HCT116 (cell line): ENCODE data around the gene SAMD4A. TPM values are rescaled to one million over a fixed set of nuclear protein-coding genes. Genes with fewer than 3 reads are reported as not detected.

ENCODE experiments used
- ATAC-seq: fragments of 200-7000 bp; cut with Tn5 transposase; 2 replicates; pipeline ENCODE4 v1.9.1; 2020; ENCODE audit warnings: mild to moderate bottlenecking, moderate library complexity
- BruUV-seq: library from RNA; stranded (reverse); fragments of 400-500 nt; replicated peaks from 2 replicates; lab custom pipeline; 2021; lab: Mats Ljungman, UMichigan
- CTCF ChIA-PET: fragments of 300-600 bp; sonication (Branson Sonifier 250); formaldehyde crosslinking; loops from one replicate; lab custom pipeline; 2021; ENCODE audit warnings: antibody characterized with exemption; lab: Charles Lee
- POLR2A ChIA-PET: fragments of 300-600, 350-600 bp; sonication (Branson Sonifier 250); formaldehyde crosslinking; loops from one replicate; lab custom pipeline; 2021; ENCODE audit warnings: antibody characterized with exemption; lab: Charles Lee
- RAD21 ChIA-PET, 2 experiments: fragments of 300-600 bp; sonication (Branson Sonifier 250); formaldehyde crosslinking; loops; one replicate each; lab custom pipeline; 2023; ENCODE audit warnings: low total read pairs in 2 of 2; ENCODE audit not compliant: uncharacterized antibody in 2 of 2, unreplicated experiment in 2 of 2, low non-redundant PET in 1 of 2; lab: Charles Lee
- DNase-seq: peaks from one replicate; pipeline ENCODE4 v3.0.0-alpha.2; 2010; ENCODE audit warnings: low read depth, low spot score
- H2AFZ ChIP-seq: fragments of 200-600 bp; shearing (Covaris generic), sonication (generic); 2 replicates; pipeline ENCODE4 v1.6.1; 2017; ENCODE audit warnings: low read depth, mixed run types, mixed read lengths, antibody characterized with exemption, low read length; ENCODE audit not compliant: poor library complexity, severe bottlenecking
- H3K27ac ChIP-seq: 2 replicates; pipeline ENCODE4 v1.5.1; 2012; ENCODE audit warnings: low read depth, low read length
- H3K27me3 ChIP-seq: fragments of 200-600 bp; sonication (generic); 2 replicates; pipeline ENCODE4 v1.6.1; 2016; ENCODE audit warnings: mixed run types, low read length, mixed read lengths; ENCODE audit not compliant: insufficient read depth
- H3K36me3 ChIP-seq, 2 experiments: fragments of 200-500 bp in 1 of 2; fragments of 200-600 bp in 1 of 2; sonication (Bioruptor generic) in 1 of 2; sonication (generic) in 1 of 2; 2 replicates each; pipeline versions ENCODE4 v1.5.1 to v1.6.1; 2014 to 2016; ENCODE audit warnings: low read length in 2 of 2, inconsistent platforms in 1 of 2, mixed read lengths in 1 of 2, mixed run types in 1 of 2; ENCODE audit not compliant: insufficient read depth in 2 of 2, control insufficient read depth in 1 of 2
- H3K4me1 ChIP-seq, 2 experiments: fragments of 200-600 bp in 1 of 2; sonication (generic) in 1 of 2; 2 replicates each; pipeline versions ENCODE4 v1.5.1 to v1.6.1; 2012 to 2017; ENCODE audit warnings: low read length in 2 of 2, inconsistent platforms in 1 of 2, mild to moderate bottlenecking in 1 of 2, mixed read lengths in 1 of 2, mixed run types in 1 of 2, moderate library complexity in 1 of 2; ENCODE audit not compliant: insufficient read depth in 2 of 2, control insufficient read depth in 1 of 2
- H3K4me2 ChIP-seq: fragments of 200-600 bp; sonication (generic); 2 replicates; pipeline ENCODE4 v1.6.1; 2017; ENCODE audit warnings: mixed run types, low read length, mixed read lengths
- H3K4me3 ChIP-seq, 2 experiments: fragments of 200-600 bp in 1 of 2; sonication (generic) in 1 of 2; replicated peaks in 1 of 2; 2 replicates each; pipeline ENCODE4 v1.5.1; 2011 to 2016; ENCODE audit warnings: low read length in 2 of 2, control low read depth in 1 of 2, low read depth in 1 of 2, mild to moderate bottlenecking in 1 of 2, mixed read lengths in 1 of 2, mixed run types in 1 of 2
- H3K79me2 ChIP-seq: fragments of 200-600 bp; sonication (generic); 2 replicates; pipeline ENCODE4 v1.6.1; 2017; ENCODE audit warnings: mild to moderate bottlenecking, mixed run types, low read length, moderate library complexity, mixed read lengths; ENCODE audit not compliant: insufficient read depth
- H3K9ac ChIP-seq: fragments of 200-600 bp; sonication (generic); 2 replicates; pipeline ENCODE4 v1.6.1; 2016; ENCODE audit warnings: low read length, mixed read lengths
- H3K9me2 ChIP-seq: fragments of 200-600 bp; sonication (generic), shearing (Covaris generic); 2 replicates; pipeline ENCODE4 v1.6.1; 2017; ENCODE audit warnings: mixed run types, mild to moderate bottlenecking, moderate library complexity; ENCODE audit not compliant: insufficient read depth
- H3K9me3 ChIP-seq, 2 experiments: fragments of 200-500 bp in 1 of 2; fragments of 200-600 bp in 1 of 2; sonication (Bioruptor generic) in 1 of 2; sonication (generic) in 1 of 2; 2 replicates each; pipeline ENCODE4 v1.6.1; 2014 to 2017; ENCODE audit warnings: low read length in 2 of 2, mixed read lengths in 2 of 2, inconsistent platforms in 1 of 2, low read depth in 1 of 2, mild to moderate bottlenecking in 1 of 2, mixed run types in 1 of 2, moderate library complexity in 1 of 2; ENCODE audit not compliant: control insufficient read depth in 1 of 2, insufficient read depth in 1 of 2
- H4K20me1 ChIP-seq: fragments of 200-600 bp; sonication (generic), shearing (Covaris generic); 2 replicates; pipeline ENCODE4 v1.6.1; 2017; ENCODE audit warnings: mixed run types, mild to moderate bottlenecking, moderate library complexity; ENCODE audit not compliant: insufficient read depth
- ATF3 ChIP-seq: IDR thresholded peaks from 2 replicates; pipeline ENCODE4 v1.6.1; 2012
- ELF1 ChIP-seq: IDR thresholded peaks from 2 replicates; pipeline ENCODE4 v1.6.1; 2012; ENCODE audit warnings: low read depth, borderline replicate concordance
- EZH2 ChIP-seq: fragments of 200-600 bp; sonication (generic); IDR thresholded peaks from 2 replicates; pipeline ENCODE4 v1.6.1; 2017; ENCODE audit warnings: antibody characterized with exemption, mixed run types
- EZH2phosphoT487 ChIP-seq: fragments of 200-600 bp; IDR thresholded peaks from 2 replicates; pipeline ENCODE4 v1.6.1; 2018; ENCODE audit warnings: antibody characterized with exemption, borderline replicate concordance
- JUND ChIP-seq: IDR thresholded peaks from 2 replicates; pipeline ENCODE4 v1.6.1; 2012
- POLR2A ChIP-seq: IDR thresholded peaks from 2 replicates; pipeline ENCODE4 v1.7.0; 2011; ENCODE audit warnings: borderline replicate concordance; ENCODE audit not compliant: insufficient read depth, insufficient read length; ENCODE audit errors: extremely low read depth
- POLR2AphosphoS5 ChIP-seq: IDR thresholded peaks from 2 replicates; pipeline ENCODE4 v1.6.1; 2011; ENCODE audit warnings: mild to moderate bottlenecking, low read depth, low read length, moderate library complexity
- RAD21 ChIP-seq: IDR thresholded peaks from 2 replicates; pipeline ENCODE4 v1.6.1; 2012; ENCODE audit warnings: low read depth, mild to moderate bottlenecking
- TCF7L2 ChIP-seq: IDR thresholded peaks from 2 replicates; pipeline ENCODE4 v1.7.0; 2011; ENCODE audit warnings: borderline replicate concordance, inconsistent platforms; ENCODE audit not compliant: insufficient read depth, insufficient read length; ENCODE audit errors: extremely low read depth
- YY1 ChIP-seq: IDR thresholded peaks from 2 replicates; pipeline ENCODE4 v1.6.1; 2011; ENCODE audit warnings: low read length, low read depth, moderate library complexity, mild to moderate bottlenecking; ENCODE audit not compliant: insufficient replicate concordance; ENCODE audit errors: extremely low read depth
- intact Hi-C: fragments of 100-400 bp; cut with micrococcal nuclease; formaldehyde crosslinking; loops from 2 replicates; pipeline ENCODE4 v1.10.0; 2022
- total RNA-seq: library from RNA; stranded (reverse); gene quantifications from one replicate; pipeline ENCODE4 v1.2.1, GENCODE V29; 2021; ENCODE audit not compliant: unreplicated experiment
- TF ChIP-seq, protein P1 (sequence below), 3 experiments: fragments of 200-600 bp in 1 of 3; sonication (generic) in 1 of 3; IDR thresholded peaks in 2 of 3; conservative IDR thresholded peaks in 1 of 3; 2 replicates each; pipeline ENCODE4 v1.5.1; 2012 to 2017; ENCODE audit warnings: low read depth in 2 of 3, low read length in 2 of 3, antibody characterized with exemption in 1 of 3, borderline replicate concordance in 1 of 3, control low read depth in 1 of 3, mild to moderate bottlenecking in 1 of 3, mixed read lengths in 1 of 3, mixed run types in 1 of 3, moderate library complexity in 1 of 3; ENCODE audit not compliant: insufficient read depth in 1 of 3

SAMD4A gene
- total RNA-seq, 1 experiment from 2014 or later, result 9.0 TPM

DNA sequence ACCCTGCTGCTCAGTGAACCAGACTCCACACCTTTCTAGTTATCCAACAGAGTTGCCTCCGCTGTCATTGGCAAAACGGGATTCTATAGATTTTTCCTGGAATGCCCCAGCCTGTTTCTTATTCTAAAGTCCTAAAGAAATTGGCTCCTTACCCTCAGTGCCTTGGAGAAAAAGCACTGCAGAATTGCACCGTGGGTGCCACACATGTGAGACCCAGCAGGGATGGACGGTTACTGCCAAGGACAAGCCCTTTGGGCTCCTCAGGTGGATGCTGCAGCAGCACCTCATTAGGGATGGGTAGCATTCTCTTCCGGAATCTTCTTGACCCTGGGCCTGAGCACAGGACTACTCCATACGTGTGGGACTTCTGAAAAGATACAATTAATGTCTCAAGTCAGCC, 214.2 kb downstream of the SAMD4A start:
- TF ChIP-seq ELF1, result no peak
- TF ChIP-seq JUND, result no peak
- TF ChIP-seq, protein P1, sequence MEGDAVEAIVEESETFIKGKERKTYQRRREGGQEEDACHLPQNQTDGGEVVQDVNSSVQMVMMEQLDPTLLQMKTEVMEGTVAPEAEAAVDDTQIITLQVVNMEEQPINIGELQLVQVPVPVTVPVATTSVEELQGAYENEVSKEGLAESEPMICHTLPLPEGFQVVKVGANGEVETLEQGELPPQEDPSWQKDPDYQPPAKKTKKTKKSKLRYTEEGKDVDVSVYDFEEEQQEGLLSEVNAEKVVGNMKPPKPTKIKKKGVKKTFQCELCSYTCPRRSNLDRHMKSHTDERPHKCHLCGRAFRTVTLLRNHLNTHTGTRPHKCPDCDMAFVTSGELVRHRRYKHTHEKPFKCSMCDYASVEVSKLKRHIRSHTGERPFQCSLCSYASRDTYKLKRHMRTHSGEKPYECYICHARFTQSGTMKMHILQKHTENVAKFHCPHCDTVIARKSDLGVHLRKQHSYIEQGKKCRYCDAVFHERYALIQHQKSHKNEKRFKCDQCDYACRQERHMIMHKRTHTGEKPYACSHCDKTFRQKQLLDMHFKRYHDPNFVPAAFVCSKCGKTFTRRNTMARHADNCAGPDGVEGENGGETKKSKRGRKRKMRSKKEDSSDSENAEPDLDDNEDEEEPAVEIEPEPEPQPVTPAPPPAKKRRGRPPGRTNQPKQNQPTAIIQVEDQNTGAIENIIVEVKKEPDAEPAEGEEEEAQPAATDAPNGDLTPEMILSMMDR (IDR thresholded peaks at IDR 0.05 in 2 of 3, conservative IDR thresholded peaks at IDR 0.05 in 1 of 3; ENCODE audit: borderline replicate concordance in 1 of 3, insufficient read depth in 1 of 3, low read depth in 2 of 3, low read length in 2 of 3), result no peak
- no peak for TF ChIP-seq RAD21
- no peak for TF ChIP-seq TCF7L2
- TF ChIP-seq POLR2AphosphoS5, result no peak
- no peak for TF ChIP-seq EZH2phosphoT487
- TF ChIP-seq POLR2A, result no peak
- no peak for TF ChIP-seq EZH2
- TF ChIP-seq ATF3, result no peak
- no peak for TF ChIP-seq YY1
- H4K20me1 ChIP-seq, result no peaks in the 10 kb centered on the region
- H3K9ac ChIP-seq, result no peak overlapping the region
- BruUV-seq, result no TSS peak
- no peak overlapping the region for H2AFZ ChIP-seq
- H3K9me2 ChIP-seq, result no peaks in the 10 kb centered on the region
- no peaks in the 10 kb centered on the region for H3K36me3 ChIP-seq
- H3K4me3 ChIP-seq, result no peak overlapping the region
- H3K27ac ChIP-seq, result no peak overlapping the region
- no peaks in the 10 kb centered on the region for H3K79me2 ChIP-seq
- H3K27me3 ChIP-seq, result no peaks in the 10 kb centered on the region
- H3K4me1 ChIP-seq, result no peaks in the 10 kb centered on the region
- no peak overlapping the region for H3K4me2 ChIP-seq
- intact Hi-C loops, result no loop called here
- DNase-seq (no peak), ATAC-seq (no peak)
- ChIA-PET RAD21 (no interaction called here), CTCF (interaction anchor here (1.0 to 2.4 kb wide), 2 partner anchors 7 to 217 kb away, joined by 3 to 9 read pairs; no protein-coding TSS in a partner anchor), POLR2A (no interaction called here)
- H3K9me3 ChIP-seq, result no peaks in the 10 kb centered on the region
